ENCODE results near the gene KCTD5.
A peak's percentile ranks its signal among the peaks of the same experiment; 100 is the strongest.

The KCTD5 gene

DNA sequence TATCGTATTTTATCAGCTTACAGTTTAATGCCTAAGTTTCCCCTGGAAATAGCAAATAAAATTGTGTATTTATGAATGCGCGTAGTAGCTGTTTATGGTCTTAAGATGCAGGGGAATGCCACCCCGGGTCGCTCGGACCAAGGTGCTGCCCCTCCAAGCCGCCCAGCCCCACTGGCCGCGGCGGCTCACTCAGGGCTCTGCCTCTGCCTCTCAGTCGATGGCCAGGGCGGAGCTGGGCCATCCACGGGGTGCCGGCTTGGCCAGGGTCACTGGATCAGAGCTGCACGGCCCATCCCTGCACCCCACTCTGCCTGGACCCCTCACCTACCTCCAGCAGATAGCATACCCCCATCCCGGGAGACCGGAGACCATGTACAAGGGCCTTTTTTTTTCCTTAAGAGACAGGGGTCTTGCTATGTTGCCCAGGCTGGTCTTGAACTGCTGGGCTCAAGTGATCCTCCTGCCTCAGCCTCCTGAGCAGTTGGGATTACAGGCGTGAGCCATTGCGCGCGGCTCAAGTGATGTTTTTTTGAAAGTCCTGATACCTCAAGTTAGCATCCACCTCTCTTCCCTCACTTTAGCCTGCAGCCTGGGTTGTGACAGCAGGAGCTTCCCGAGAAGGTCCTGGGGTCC, 26.7 kb downstream of the KCTD5 start:
- H3K4me3 ChIP-seq (ENCODE audit: low read depth, low read length) = no peak overlapping the region

DNA sequence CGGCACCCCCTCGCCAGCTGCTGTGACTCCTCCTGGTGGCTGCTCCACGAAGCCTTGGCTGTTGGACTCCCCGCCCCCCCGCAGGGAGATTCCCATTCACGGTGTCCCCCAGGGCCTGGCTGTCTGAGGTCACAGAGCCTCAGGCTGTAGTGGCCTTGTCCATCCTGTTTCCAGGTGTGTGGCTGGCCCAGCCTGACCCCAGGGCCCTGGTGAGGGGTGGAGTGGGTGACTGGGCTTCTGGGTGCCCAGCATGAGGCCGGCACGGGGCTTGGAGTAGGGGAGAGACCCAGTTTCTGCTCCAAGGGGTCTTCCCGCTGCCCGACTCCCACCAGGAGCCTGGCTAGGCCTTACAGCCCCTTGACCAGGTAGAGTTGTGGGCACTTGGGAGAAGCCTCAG, 27.3 kb downstream of the KCTD5 start:
- no peak overlapping the region for H3K4me3 ChIP-seq (ENCODE audit: low read depth, low read length)

DNA sequence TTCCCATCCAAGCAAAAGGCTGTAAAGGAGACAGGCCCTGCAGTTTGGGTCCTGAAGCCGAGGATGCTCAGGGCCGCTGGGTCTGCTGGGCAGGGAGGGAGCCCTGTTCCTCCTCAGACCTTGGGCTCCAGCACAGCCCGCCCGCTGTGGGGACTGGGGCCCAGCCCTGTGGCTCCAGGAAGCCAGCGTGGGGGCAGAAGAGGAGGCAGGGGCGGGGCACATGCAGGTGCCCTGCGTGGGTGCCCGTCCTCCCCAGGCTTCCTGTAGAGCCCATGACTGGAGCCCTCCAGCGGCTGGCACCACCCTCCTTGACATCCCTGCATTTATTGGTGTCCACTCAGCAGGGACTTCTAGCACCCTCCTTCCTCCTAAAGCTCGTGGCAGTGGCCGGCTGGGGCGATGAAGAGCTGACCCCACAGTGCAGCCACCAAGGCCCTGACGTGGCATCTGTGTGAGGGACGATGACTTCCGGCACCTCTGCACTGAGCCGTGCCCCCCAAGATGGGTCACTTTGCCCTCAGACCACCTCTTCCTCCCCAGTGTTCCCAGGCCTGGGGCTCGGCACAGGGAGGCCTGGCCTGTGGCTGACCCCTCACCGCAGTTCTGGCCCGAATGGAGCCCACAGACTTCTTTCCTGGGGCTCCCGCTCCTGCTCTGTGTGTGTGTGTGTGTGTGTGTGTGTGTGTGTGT, 27.8 kb downstream of the KCTD5 start:
- no peak overlapping the region for H3K4me3 ChIP-seq (ENCODE audit: low read depth, low read length)

DNA sequence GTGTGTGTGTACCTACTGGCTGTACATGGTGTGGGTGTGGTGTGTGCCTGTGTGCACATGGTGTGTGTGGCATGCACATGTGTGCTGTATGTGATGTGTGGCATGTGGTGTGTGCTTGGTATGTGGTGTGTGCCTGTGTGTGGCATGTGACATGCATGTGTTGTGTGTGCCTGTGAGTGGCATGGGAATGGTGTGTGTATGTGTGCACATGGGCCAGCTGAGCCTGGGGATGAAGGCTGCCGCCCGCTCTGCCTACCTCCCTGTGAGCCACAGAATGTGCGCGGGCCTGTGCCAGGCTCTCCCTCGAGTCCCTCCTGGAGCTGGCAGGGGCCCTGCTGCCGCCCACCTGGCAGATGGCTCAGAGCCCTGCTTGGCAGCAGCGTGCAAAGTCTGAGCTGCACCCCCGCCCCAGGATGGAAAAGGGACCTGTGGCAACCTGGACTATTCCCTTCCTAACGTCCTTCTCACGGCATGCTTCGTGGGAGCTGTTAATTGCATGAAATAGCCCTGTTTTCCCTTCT, 28.4 kb downstream of the KCTD5 start:
- no peak overlapping the region for H3K4me3 ChIP-seq (ENCODE audit: low read depth, low read length)

DNA sequence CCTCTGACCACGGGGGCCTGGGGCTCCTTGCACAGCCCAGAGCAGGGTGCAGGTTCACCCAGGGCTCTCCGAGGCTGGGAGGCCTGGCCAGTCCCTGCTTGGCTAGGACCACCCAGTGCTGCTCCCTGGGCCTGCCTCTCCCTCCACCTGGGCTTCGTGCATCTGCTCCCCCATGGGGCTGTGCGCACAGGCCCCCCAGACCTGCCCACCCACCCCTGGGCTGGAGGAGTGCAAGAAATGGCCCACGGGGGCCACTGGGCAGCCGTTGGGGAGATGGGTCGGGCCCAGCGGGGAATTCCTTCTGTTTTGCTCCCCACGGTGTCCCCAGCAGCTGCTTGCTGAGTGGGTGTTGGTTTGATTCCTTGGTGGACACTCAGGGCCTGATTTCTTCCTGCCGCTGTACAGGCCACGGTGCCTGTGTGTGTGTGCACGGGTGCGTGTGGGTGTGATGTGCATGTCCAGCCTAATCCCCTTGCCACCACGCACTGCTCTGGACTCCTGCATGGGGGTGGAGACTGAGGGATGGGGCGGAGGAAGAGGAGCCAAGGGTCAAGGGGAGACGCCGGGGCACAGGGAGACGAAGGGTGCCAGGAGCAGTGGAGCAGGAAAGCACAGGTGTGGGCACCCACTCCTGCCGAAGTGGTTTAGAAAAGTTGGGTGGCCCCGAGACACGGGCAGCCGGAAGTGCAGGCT, 29.2 kb downstream of the KCTD5 start:
- no peak overlapping the region for H3K4me3 ChIP-seq (ENCODE audit: low read depth, low read length)

DNA sequence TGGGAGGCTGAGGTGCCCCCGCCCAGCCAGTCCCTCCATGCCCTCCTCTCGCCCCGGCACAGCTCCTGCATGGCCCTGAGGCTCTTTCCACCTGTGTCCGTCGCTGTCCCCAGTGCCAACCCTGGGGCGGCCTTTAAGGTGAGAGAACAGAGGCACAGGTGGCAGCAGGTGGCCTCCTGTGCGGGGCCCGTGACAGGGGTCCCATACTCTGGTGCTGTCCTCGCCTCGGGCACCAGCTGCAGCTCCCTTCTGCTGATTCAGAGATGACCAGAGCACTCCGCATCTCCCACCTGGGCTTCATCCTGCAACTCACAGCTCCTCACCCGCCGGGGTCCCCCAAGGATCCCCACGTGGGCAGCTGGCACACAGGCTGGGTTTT, 29.7 kb downstream of the KCTD5 start:
- no peak overlapping the region for H3K4me3 ChIP-seq (ENCODE audit: low read depth, low read length)

DNA sequence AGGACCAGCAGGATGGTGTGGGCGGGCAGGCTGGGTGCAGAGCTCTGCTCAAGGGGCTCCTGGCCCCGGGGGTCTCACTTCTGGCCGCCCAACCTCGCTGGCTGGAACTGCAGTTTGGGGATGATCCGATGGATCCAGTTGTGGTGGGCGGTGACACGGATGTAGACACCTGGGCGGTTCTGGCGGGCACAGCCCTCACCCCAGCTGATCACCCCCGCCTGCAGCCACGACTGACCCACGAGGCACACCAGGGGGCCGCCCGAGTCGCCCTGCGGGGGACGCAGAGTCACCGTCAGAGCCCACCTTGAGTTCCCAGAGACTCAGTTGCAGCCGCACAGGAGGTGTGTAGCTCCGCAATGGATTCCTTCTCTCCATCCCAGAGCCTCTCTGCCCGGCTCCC, 30.2 kb downstream of the KCTD5 start:
- H3K4me3 ChIP-seq (ENCODE audit: low read depth, low read length) = no peak overlapping the region

DNA sequence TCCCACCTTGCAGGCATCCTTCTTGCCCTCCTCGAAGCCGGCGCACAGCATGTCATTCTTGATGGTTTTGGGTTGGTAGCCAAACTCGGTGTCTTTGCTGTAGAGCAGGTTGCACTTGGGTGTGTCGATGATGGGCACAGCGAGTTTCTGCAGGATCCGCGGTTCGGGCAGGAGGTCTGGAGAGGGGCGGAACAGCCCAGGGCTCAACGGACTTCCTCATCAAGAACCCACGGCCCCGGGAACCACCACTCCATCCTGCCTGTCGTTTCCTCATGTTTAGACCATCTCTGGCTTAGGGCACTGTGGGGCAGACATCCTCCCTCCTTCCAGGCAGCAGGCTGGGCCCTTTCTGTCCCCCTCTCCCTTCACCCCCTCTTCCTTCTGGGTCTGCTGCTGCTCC, 31.2 kb downstream of the KCTD5 start:
- H3K4me3 ChIP-seq (ENCODE audit: low read depth, low read length) = no peak overlapping the region

DNA sequence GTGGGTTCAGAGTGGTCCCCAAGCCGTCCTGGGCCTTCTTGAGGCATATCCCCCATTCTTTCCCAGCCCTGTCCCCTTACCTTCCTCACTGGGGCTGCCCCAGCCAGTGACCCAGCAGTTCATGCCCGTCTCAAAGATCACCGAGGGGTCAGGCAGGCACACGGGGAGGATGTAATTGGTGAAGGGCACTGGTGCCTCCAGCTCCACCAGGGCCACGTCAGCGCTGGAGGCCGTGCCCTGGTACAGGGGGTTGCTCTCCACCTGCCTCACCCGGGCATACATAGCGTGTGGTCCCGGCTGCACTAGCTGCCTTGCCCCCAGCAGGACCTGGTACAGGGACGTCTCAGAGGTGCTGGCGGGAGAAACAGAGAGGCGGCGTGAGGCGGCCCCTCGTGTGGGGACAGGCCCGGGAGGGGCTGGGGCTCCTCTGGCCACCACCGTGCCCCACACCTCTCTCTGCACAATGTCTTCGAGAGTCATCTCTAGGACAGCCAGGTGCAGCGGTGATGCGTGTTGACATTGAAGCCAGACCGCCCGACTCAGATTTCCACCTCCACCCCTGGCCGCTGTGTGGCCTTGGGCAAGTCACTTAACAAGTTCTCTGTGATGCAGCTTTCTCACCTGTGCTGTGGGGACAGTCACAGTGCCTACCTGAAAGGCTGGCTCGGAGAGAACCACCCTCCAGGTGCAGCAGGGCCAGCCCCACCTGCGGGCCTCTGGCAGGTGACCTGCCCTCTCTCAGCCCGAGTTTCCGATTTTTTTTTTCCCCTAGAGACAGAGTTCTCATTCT, 31.9 kb downstream of the KCTD5 start:
- H3K4me3 ChIP-seq (ENCODE audit: low read depth, low read length) = no peak overlapping the region

DNA sequence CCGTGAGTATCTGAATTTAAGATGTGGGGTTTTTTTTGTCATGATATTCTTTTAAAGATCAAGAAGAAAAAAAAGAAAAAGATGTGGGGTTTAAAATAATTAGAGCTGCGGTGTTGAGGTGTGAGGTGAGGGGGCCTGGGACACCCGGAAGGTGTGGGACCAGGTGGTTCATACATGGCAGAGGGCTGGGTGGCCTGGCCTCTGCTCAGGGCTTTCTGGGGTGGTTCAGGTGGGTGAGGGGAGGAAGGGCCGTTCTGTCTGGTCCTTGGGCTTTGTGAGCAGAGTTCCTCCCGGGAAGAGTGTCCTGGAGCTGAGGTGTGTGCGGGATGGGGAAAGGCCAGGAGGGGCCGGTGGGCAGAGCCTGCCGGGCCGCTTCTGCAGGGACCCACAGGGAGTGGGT, 32.7 kb downstream of the KCTD5 start:
- H3K4me3 ChIP-seq (ENCODE audit: low read depth, low read length) = no peak overlapping the region

DNA sequence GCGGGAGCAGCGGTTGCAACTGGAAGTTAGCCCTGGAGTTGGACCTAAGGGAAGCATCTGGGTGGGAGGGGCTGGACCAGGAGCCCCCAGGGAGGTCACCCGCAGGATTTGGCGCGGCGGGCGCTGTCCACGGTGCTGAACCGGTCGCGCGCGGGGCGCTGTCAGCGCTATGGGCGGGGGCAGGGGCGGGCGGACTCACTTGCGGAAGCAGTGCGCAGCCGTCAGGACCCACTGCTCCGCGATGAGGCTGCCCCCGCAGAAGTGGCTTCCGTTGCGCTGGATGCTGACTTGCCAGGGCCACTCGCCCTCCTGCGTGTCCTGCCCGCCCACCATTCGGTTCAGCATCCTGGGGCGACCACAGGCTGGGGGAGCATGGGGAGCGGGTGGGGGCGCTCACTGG, 33.2 kb downstream of the KCTD5 start:
- H3K4me3 ChIP-seq (ENCODE audit: low read depth, low read length) = no peak overlapping the region

DNA sequence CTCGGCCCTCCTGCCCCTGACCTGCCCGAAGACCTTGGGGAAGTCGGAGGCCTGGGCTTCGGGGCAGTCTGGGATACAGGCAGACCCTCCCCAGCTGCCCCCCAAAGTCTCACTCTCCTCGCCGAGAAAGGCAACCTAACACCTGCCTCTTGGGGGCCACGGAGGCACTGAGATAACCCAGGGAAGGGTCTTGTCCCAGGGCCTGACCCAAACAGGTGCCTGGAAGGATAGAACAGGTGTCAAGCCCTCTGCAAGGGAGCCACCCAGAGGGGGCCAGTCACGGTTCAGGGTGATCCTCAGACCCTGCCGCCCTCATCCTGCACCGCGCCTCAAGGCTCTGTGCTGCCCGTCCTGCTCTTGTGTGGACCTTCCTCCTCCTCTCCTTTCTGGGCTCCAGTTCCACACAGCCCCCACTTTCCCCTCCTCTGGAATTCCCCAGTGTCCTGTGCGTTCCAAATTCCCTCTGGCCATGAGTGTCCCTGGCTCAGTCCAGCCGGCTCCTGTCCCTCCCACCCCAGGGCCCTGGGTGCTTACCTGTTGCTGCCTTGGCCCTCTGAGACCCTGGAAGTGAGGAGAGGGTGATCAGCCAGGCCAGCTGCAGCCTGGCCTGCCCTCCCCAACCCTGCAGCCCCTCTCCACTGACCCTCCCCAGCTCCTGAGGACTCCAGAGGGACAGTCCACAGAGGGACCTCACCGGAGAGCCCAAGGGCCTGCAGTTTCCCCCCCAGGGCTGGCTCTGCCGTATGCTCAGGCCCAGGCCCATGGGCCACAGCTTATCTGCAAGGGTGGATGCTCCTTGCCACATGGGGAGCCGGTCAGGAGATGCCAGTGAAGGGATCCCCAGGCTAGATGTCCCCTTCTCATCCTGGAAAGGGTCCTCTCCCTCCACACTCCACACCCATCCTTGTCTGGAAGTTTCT, 33.9 kb downstream of the KCTD5 start:
- H3K4me3 ChIP-seq (ENCODE audit: low read depth, low read length) = no peak overlapping the region

DNA sequence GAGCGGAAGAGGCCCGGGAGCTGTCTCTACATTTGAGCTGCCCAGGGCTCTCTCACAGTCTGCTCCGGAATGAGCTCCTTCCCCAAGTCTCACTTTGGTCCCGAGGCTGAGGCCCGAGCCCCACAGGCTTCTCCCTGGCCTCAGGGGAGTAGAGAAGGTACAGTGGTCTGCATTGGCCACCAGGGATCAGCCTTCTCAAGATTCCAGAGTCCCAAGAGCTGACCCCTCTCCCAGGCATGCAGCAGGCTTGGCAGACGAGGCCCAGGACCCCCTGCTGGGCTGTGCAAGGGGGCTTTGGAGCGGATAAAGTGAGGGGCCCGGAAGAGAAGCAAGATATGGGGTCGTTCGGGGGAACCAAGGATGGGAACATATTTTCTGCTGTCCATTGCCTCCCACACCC, 34.6 kb downstream of the KCTD5 start:
- H3K4me3 ChIP-seq (ENCODE audit: low read depth, low read length) = no peak overlapping the region

DNA sequence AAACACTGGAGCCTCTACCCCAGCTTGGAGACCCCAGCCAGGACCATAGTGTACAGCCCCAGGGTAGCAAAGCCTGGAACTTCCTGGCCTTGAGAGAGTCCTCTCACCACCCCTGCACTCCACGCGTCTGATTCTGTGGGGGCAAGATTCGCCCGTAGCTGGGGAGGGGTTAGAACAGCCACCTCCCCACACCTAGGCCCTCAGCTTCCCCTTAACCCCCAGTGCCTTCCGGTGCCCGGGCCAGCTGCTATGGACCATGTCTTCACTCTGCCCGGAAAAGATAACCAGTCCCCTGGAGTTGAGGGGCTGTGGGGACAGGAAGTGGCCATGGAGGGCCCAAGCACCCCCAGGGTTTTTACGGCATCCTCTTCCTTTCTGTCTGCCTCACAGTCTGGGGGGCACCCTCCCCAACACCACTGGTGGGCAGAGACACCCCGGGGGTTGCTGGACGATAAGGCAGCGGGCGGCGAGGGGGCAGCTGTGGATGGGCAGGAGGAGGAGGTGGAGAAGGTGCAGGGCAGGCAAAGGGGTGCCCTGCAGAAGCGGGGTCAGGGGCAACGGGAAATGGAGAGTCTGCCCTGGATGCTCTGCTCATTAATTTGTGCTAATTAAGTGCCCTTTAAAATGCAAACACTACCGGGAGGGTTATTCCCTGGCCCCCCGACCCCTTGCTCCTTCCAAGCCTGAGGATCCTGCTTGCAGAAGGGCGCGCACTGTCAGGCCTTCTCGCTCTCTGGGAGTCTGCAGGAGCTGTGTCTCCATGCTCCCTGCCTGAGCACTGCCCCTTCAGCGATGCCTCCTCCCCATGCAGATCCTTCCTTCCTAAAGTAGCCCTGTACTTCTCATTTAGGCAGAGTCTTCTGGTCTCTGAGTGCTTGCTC, 35.3 kb downstream of the KCTD5 start:
- H3K4me3 ChIP-seq (ENCODE audit: low read depth, low read length) = no peak overlapping the region

DNA sequence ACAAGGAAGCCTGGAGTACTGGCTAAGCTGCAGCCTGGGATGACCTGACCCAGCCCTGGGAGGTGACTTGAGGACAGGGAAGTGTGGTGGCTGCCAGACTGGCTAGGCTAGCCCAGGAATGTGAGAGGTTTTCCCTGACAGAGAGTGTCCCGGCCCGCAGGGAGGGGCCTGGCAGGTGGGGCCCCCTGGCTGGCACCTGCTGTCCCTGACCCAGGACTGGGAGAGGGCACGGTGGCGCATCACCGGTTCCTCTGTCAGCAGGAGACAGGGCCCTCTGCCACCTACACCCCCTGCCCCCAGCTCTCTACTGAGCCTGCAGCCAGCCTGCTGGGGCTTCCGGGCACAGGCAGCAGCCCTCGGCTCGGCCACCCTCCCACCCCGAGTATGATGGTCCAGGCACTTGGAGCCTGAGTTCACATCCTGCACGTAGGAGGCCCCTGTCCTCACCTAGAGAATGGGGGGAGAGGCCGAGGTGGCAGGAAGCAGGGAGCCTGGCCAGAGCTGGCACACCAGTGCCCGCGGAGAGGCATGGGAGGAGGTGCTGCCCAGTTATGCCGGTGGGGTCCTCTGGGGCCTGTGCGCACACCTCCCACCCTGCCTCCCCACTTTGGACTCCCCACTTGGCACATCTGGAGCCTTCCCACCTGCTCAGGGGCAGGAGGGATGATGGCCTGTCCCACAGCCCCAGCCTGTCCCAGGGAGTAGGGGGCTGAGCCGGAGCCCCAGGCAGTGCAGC, 37.2 kb downstream of the KCTD5 start:
- no peak overlapping the region for H3K4me3 ChIP-seq (ENCODE audit: low read depth, low read length)

DNA sequence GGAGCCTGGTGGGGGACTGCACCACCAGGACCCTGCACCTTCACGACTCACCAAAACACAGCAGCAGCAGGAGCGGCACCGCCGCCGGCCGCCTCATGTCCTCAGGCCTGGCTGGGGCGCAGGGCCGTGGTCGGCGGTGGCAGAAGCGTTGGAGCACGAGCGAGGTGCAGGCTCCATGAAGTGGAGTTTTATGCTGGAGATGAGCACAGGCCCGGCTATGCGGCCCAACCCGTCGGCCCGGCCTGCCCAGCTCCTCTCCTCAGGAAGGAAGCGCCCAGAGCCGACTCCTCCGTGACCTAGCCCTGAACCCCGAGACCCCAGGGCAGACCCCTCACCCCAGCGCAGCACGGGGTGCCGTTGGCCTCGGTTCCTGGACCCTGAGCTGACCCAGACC, 37.7 kb downstream of the KCTD5 start, which contains the start of gene PRSS27:
Gene PRSS27, minus strand, starts transcription at position 161 of the 394 bp plus-strand sequence. Its CDS starts 64 bp downstream, at position 97.
- peak within 1 kb of the TSS; percentile 37 for H3K4me3 ChIP-seq (ENCODE audit: low read depth, low read length)

DNA sequence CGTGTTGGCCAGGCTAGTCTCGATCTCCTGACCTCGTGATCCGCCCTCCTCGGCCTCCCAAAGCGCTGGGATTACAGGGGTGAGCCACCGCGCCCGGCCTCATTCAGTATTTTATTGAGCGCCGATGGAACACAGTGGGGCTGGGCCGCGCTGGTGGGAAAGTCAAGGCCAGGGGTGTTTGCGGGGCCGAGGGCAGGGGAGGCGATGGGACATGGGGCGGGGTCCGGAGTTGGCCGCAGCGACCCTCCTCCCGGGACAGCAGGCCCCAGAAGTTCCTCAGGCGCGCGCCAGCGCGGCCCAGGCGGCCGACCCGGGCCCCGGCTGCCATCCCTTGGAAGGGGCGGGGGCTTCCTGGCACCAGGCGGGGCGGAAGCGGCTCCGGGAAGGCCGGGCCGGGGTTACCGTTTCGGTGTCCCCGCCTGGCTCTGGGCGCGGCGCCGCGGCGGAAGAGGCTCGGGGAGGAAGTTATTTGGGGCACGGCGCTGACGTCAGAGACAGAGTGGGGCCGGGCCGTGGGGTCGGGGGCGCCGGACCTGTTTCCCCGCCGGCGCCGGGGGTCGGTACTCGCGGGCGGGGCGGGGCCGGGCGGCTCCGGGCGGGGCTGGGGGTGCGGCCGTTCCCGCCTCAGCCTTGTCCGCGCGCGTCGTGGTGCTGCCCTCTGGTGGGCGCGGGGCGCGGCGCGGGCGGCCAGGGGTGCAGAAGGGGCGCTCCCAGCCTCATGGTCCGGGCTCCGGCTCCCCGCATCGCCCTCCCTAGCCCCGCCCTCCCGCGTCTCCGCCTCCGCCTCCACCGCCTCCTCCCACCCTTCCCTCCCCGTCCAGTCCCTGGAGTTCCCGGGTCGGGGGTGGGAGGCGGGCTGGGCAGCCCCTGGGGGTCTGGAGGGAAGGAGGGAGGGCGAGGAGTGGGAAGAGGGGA, 38.7 kb downstream of the KCTD5 start:
- peak overlapping the region; percentile 47 for H3K4me3 ChIP-seq (ENCODE audit: low read depth, low read length)

All from iPS-11a (cell line).